ENCODE measurements around the gene LAMP5.

LAMP5 gene

DNA sequence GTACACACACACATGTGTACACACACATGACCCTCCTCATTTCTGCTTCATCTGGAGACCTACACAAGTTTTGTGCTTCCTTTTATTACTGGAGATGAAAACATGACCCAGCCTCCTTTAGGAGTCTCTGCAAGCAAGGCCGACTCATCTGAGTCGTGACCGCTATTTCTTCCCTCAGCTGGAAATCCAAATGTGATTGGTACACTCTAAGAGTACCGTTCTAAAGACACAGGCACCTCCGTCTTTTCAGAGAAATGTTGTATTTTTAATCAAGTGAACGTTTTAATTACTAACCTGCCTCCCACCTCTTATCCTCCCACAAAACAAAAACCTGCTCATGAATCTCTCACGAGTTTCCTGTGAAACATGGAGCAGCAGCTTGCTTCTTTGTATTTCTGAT is 63.0 kb downstream of the LAMP5 start:
- H3K27ac ChIP-seq (ENCODE audit: low read length): no peak overlapping the region
- no peak overlapping the region for H3K4me3 ChIP-seq (ENCODE audit: low read length)
- H4K20me1 ChIP-seq (ENCODE audit: insufficient read depth, low read length): no peaks in the 10 kb centered on the region
- no peak for TF ChIP-seq EZH2phosphoT487 (IDR thresholded peaks at IDR 0.05; ENCODE audit: low read depth)
- TF ChIP-seq, protein P1, sequence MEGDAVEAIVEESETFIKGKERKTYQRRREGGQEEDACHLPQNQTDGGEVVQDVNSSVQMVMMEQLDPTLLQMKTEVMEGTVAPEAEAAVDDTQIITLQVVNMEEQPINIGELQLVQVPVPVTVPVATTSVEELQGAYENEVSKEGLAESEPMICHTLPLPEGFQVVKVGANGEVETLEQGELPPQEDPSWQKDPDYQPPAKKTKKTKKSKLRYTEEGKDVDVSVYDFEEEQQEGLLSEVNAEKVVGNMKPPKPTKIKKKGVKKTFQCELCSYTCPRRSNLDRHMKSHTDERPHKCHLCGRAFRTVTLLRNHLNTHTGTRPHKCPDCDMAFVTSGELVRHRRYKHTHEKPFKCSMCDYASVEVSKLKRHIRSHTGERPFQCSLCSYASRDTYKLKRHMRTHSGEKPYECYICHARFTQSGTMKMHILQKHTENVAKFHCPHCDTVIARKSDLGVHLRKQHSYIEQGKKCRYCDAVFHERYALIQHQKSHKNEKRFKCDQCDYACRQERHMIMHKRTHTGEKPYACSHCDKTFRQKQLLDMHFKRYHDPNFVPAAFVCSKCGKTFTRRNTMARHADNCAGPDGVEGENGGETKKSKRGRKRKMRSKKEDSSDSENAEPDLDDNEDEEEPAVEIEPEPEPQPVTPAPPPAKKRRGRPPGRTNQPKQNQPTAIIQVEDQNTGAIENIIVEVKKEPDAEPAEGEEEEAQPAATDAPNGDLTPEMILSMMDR (IDR thresholded peaks at IDR 0.05; ENCODE audit: low read depth, low read length): no peak
- no peak overlapping the region for H3K4me2 ChIP-seq (ENCODE audit: low read length)
- peaks cover 11% of the 10 kb centered on the region for H3K27me3 ChIP-seq (ENCODE audit: low read depth, low read length)
- no peak overlapping the region for H2AFZ ChIP-seq (ENCODE audit: low read depth, low read length)
- H3K36me3 ChIP-seq (replicated peaks; ENCODE audit: low read depth, low read length): no peaks in the 10 kb centered on the region
- no peaks in the 10 kb centered on the region for H3K4me1 ChIP-seq (ENCODE audit: low read length)
- no peaks in the 10 kb centered on the region for H3K9me3 ChIP-seq (ENCODE audit: insufficient read depth, low read length)
- H3K9ac ChIP-seq (ENCODE audit: low read length): no peak overlapping the region
- H3K79me2 ChIP-seq (ENCODE audit: low read length): no peaks in the 10 kb centered on the region

DNA sequence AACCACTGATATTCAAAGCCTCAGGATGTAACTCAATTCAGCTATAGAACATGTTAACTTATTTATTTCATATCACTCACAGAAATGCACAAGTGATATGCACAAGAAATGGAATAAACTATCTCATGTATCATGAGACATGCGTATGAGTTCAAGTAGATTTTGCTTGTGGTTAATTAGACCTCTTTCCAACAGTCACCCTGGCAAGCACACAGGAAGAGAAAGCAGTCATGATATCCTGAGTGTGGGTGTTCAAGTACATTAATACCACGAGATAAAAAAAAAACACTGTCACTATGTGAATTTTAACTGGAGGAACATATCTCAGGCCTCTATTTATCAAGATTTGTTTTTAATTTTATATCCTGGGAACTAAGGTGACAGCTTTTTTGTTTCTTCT is 64.2 kb downstream of the LAMP5 start:
- Histone ChIP-seq H3K4me1 (ENCODE audit: low read length) (peaks cover 8% of the 10 kb centered on the region; the same call in 1 of the 2 replicates), H3K79me2 (ENCODE audit: low read length) (no peaks in the 10 kb centered on the region), H3K9me3 (ENCODE audit: insufficient read depth, low read length) (no peaks in the 10 kb centered on the region), H3K36me3 (replicated peaks; ENCODE audit: low read depth, low read length) (no peaks in the 10 kb centered on the region), H3K4me3 (ENCODE audit: low read length) (no peak overlapping the region), H4K20me1 (ENCODE audit: insufficient read depth, low read length) (no peaks in the 10 kb centered on the region), H3K4me2 (ENCODE audit: low read length) (no peak overlapping the region), H3K9ac (ENCODE audit: low read length) (no peak overlapping the region), H3K27ac (ENCODE audit: low read length) (no peak overlapping the region), H2AFZ (ENCODE audit: low read depth, low read length) (no peak overlapping the region), H3K27me3 (ENCODE audit: low read depth, low read length) (peaks cover 7% of the 10 kb centered on the region)
- TF ChIP-seq, protein P1 (IDR thresholded peaks at IDR 0.05; ENCODE audit: low read depth, low read length): no peak
- TF ChIP-seq EZH2phosphoT487 (IDR thresholded peaks at IDR 0.05; ENCODE audit: low read depth): no peak

All from OCI-LY3 (cell line).